IMR-90 (cell line): Measurements from ENCODE around the gene WDR43. TPM values are rescaled to one million over a fixed set of nuclear protein-coding genes. Genes with fewer than 3 reads are reported as not detected.

Source experiments
- ATAC-seq: fragments of 200-7000 bp; cut with Tn5 transposase; 2 replicates; pipeline ENCODE4 v1.9.1; 2020; ENCODE audit warnings: low read depth, mild to moderate bottlenecking, moderate library complexity
- BruUV-seq: library from RNA; stranded (reverse); fragments of 400-500 nt; replicated peaks from 2 replicates; lab custom pipeline; 2021; lab: Mats Ljungman, UMichigan
- CTCF ChIA-PET: fragments of 300-600 bp; formaldehyde crosslinking; extraction: SDS; loops from one replicate; lab custom pipeline; 2021; ENCODE audit warnings: antibody characterized with exemption; lab: Yijun Ruan, JAX
- POLR2A ChIA-PET: fragments of 300-600 bp; sonication (Branson Sonifier 250); formaldehyde crosslinking; loops from one replicate; lab custom pipeline; 2022; ENCODE audit warnings: antibody characterized with exemption; ENCODE audit not compliant: unreplicated experiment; lab: Charles Lee
- DNase-seq: peaks from one replicate; pipeline ENCODE4 v3.0.0; 2013
- H2AFZ ChIP-seq: replicated peaks from 2 replicates; pipeline ENCODE3; 2013; ENCODE audit warnings: low read length, mild to moderate bottlenecking; ENCODE audit not compliant: poor library complexity
- H2AK5ac ChIP-seq: 2 replicates; pipeline ENCODE4 v1.6.1; 2013; ENCODE audit warnings: low read depth, low read length, inconsistent platforms
- H2AK9ac ChIP-seq: replicated peaks from 2 replicates; pipeline ENCODE3; 2013; ENCODE audit warnings: mild to moderate bottlenecking, low read depth, low read length, moderate library complexity; ENCODE audit not compliant: poor library complexity
- H2BK120ac ChIP-seq: 2 replicates; pipeline ENCODE4 v1.6.1; 2013; ENCODE audit warnings: low read depth, low read length, inconsistent platforms
- H2BK15ac ChIP-seq: 3 replicates; pipeline ENCODE4 v1.6.1; 2013; ENCODE audit warnings: low read depth, low read length, inconsistent platforms
- H2BK20ac ChIP-seq: 2 replicates; pipeline ENCODE4 v1.6.1; 2013; ENCODE audit warnings: low read depth, mild to moderate bottlenecking, inconsistent platforms, low read length, moderate library complexity
- H2BK5ac ChIP-seq: 2 replicates; pipeline ENCODE4 v1.6.1; 2013; ENCODE audit warnings: mild to moderate bottlenecking, low read depth, low read length, inconsistent platforms; ENCODE audit not compliant: poor library complexity, severe bottlenecking
- H3K14ac ChIP-seq: replicated peaks from 2 replicates; pipeline ENCODE4 v1.6.1; 2013; ENCODE audit warnings: low read depth, low read length, inconsistent platforms
- H3K18ac ChIP-seq: 2 replicates; pipeline ENCODE4 v1.6.1; 2013; ENCODE audit warnings: low read depth, low read length, control low read depth
- H3K23ac ChIP-seq: 2 replicates; pipeline ENCODE4 v1.6.1; 2013; ENCODE audit warnings: low read depth, low read length, inconsistent platforms
- H3K27ac ChIP-seq: 2 replicates; pipeline ENCODE4 v1.5.1; 2013; ENCODE audit warnings: mild to moderate bottlenecking, control low read depth, low read length; ENCODE audit not compliant: insufficient read depth
- H3K27me3 ChIP-seq: 2 replicates; pipeline ENCODE4 v1.6.1; 2013; ENCODE audit warnings: low read length; ENCODE audit not compliant: control insufficient read depth, insufficient read depth
- H3K36me3 ChIP-seq: 2 replicates; pipeline ENCODE4 v1.6.1; 2013; ENCODE audit warnings: low read length, mixed read lengths; ENCODE audit not compliant: control insufficient read depth, insufficient read depth
- H3K4ac ChIP-seq: 2 replicates; pipeline ENCODE4 v1.6.1; 2013; ENCODE audit warnings: low read depth, low read length, inconsistent platforms
- H3K4me1 ChIP-seq: 2 replicates; pipeline ENCODE4 v1.6.1; 2013; ENCODE audit warnings: low read length, mixed read lengths; ENCODE audit not compliant: control insufficient read depth, insufficient read depth
- H3K4me2 ChIP-seq: 2 replicates; pipeline ENCODE4 v1.6.1; 2013; ENCODE audit warnings: low read depth, mild to moderate bottlenecking, control low read depth, low read length, moderate library complexity
- H3K4me3 ChIP-seq: 2 replicates; pipeline ENCODE4 v1.5.1; 2013; ENCODE audit warnings: low read depth, mild to moderate bottlenecking, control low read depth, low read length, moderate library complexity; ENCODE audit not compliant: insufficient read depth
- H3K56ac ChIP-seq: 2 replicates; pipeline ENCODE4 v1.6.1; 2013; ENCODE audit warnings: low read length, inconsistent platforms; ENCODE audit not compliant: insufficient read depth; ENCODE audit errors: extremely low read depth
- H3K79me1 ChIP-seq, 2 experiments: 2 replicates each; pipeline ENCODE4 v1.6.1; 2013; ENCODE audit warnings: low read length in 2 of 2, inconsistent platforms in 1 of 2, low read depth in 1 of 2
- H3K9ac ChIP-seq: 2 replicates; pipeline ENCODE4 v1.6.1; 2013; ENCODE audit warnings: low read depth, low read length, control low read depth
- H3K9me1 ChIP-seq: 2 replicates; pipeline ENCODE4 v1.6.1; 2013; ENCODE audit warnings: low read length, inconsistent platforms; ENCODE audit not compliant: insufficient read depth
- H3K9me3 ChIP-seq: 2 replicates; pipeline ENCODE4 v1.6.1; 2013; ENCODE audit warnings: low read length; ENCODE audit not compliant: control insufficient read depth, insufficient read depth
- H4K20me1 ChIP-seq: 2 replicates; pipeline ENCODE4 v1.6.1; 2013; ENCODE audit warnings: low read length, inconsistent platforms; ENCODE audit not compliant: insufficient read depth
- H4K5ac ChIP-seq: 2 replicates; pipeline ENCODE4 v1.6.1; 2013; ENCODE audit warnings: mild to moderate bottlenecking, low read depth, low read length, control low read depth
- H4K8ac ChIP-seq, 2 experiments: 2 replicates each; pipeline ENCODE4 v1.6.1; 2013; ENCODE audit warnings: low read depth in 2 of 2, low read length in 2 of 2, control low read depth in 1 of 2, inconsistent platforms in 1 of 2
- H4K91ac ChIP-seq: 2 replicates; pipeline ENCODE4 v1.6.1; 2013; ENCODE audit warnings: low read depth, low read length, inconsistent platforms; ENCODE audit not compliant: insufficient read depth
- CEBPB ChIP-seq: IDR thresholded peaks from 2 replicates; pipeline ENCODE4 v1.6.1; 2012; ENCODE audit warnings: low read depth, low read length, improper control_type of control experiment
- CHD1 ChIP-seq: IDR thresholded peaks from 2 replicates; pipeline ENCODE4 v1.6.1; 2012; ENCODE audit warnings: low read depth, low read length, improper control_type of control experiment
- MAZ ChIP-seq: IDR thresholded peaks from 2 replicates; pipeline ENCODE4 v1.6.1; 2012; ENCODE audit warnings: low read depth, mild to moderate bottlenecking, low read length, improper control_type of control experiment, moderate library complexity, borderline replicate concordance
- RCOR1 ChIP-seq: IDR thresholded peaks from 2 replicates; pipeline ENCODE4 v1.6.1; 2012; ENCODE audit warnings: mild to moderate bottlenecking, low read length, improper control_type of control experiment; ENCODE audit not compliant: insufficient replicate concordance
- WGBS, 2 experiments: methylation state at CpG; one replicate each; pipeline versions ENCODE4 v1.1.5 to v1.1.7; 2013; ENCODE audit warnings: missing lambda C conversion rate in 2 of 2; ENCODE audit not compliant: insufficient read length in 1 of 2; ENCODE audit errors: extremely low coverage in 2 of 2; 5-methylcytosine and 5-hydroxymethylcytosine counted together
- dilution Hi-C: fragments of 300-500 bp; cut with HindIII; formaldehyde crosslinking; loops from one replicate; pipeline ENCODE4 v1.14.3; 2018; ENCODE audit warnings: low sequenced_read_pairs; ENCODE audit not compliant: unreplicated experiment
- in situ Hi-C: fragments of 300-500 bp; cut with MboI; formaldehyde crosslinking; loops from 3 replicates; pipeline ENCODE4 v1.14.3; 2019; ENCODE audit warnings: low sequenced_read_pairs, inconsistent platforms, mixed read lengths
- intact Hi-C: fragments of 100-400 bp; cut with micrococcal nuclease; formaldehyde crosslinking; loops from 2 replicates; pipeline ENCODE4 v1.10.0; 2022
- polyA plus RNA-seq, 3 experiments: library from polyadenylated mRNA; depleted of rRNA; stranded (reverse); fragments of >200 nt; gene quantifications; 2 replicates each; pipeline ENCODE4 v1.2.3, GENCODE V29; 2012; ENCODE audit warnings: low replicate concordance in 1 of 3
- total RNA-seq: library from RNA; depleted of rRNA; stranded (reverse); fragments of >200 nt; gene quantifications from 2 replicates; pipeline ENCODE4 v1.2.3, GENCODE V29; 2012

The WDR43 gene
- total and polyA plus RNA-seq, 2 of the 4 experiments (the other 2 are of a cell fraction), result 40.3 to 300 TPM

GRCh38 chr2:28976584-28976983, 82.1 kb downstream of the WDR43 start:
- peak; percentile 84 for DNase-seq

More at GRCh38 chr2:28976584-28976983, 82.1 kb downstream of the WDR43 start:
- H2AFZ ChIP-seq, result peak overlapping the region; percentile 87
- peaks cover 14% of the 10 kb centered on the region for H3K9me1 ChIP-seq
- H2AK5ac ChIP-seq, result peak overlapping the region; percentile 60; the same call in 1 of the 2 replicates
- in situ Hi-C loops, result no loop called here
- ChIA-PET POLR2A (interaction anchor here (0.6 kb wide), 1 partner anchor 147 kb away, joined by 4 read pairs; no protein-coding TSS in a partner anchor), CTCF (no interaction called here)
- no peaks in the 10 kb centered on the region for H3K36me3 ChIP-seq
- peak overlapping the region; percentile 59; the same call in 1 of the 2 replicates for H3K4ac ChIP-seq
- no peak overlapping the region for H4K91ac ChIP-seq
- H2BK5ac ChIP-seq, result no peak overlapping the region
- no peaks in the 10 kb centered on the region for H4K20me1 ChIP-seq
- no peak overlapping the region for H3K4me3 ChIP-seq
- peak overlapping the region; percentile 32; the same call in 1 of the 2 replicates for H2BK120ac ChIP-seq
- no peak overlapping the region for H2BK20ac ChIP-seq
- no peaks in the 10 kb centered on the region for H3K79me1 ChIP-seq
- 60% methylated on average over 1 of the region's 3 CpGs; no CpG with 5 or more reads in 1 of the 2 experiments for WGBS, 2 experiments
- H3K9me3 ChIP-seq, result no peaks in the 10 kb centered on the region; the same call in 1 of the 2 replicates
- no peak overlapping the region for H3K56ac ChIP-seq
- no peak overlapping the region for H2BK15ac ChIP-seq
- no peak overlapping the region for H3K18ac ChIP-seq
- dilution Hi-C loops, result no loop called here
- peaks cover 6% of the 10 kb centered on the region for H3K27me3 ChIP-seq
- no peak for TF ChIP-seq CHD1
- 0 out of 2 replicates have a peak, but pooled peaks have one; percentile 18 for TF ChIP-seq MAZ
- TF ChIP-seq CEBPB, result no peak
- peak; percentile 23 for TF ChIP-seq RCOR1
- H4K8ac ChIP-seq, result no peak overlapping the region
- no peak overlapping the region for H4K5ac ChIP-seq
- H3K9ac ChIP-seq, result no peak overlapping the region
- H3K23ac ChIP-seq, result no peak overlapping the region
- peak overlapping the region; percentile 73 for H2AK9ac ChIP-seq
- H3K27ac ChIP-seq, result no peak overlapping the region
- no peak overlapping the region for H3K14ac ChIP-seq
- BruUV-seq, result no TSS peak
- peaks cover 11% of the 10 kb centered on the region for H3K4me1 ChIP-seq
- peak; percentile 44 for ATAC-seq
- intact Hi-C loops, result no loop called here
- H3K4me2 ChIP-seq, result no peak overlapping the region
